ENCODE results near the gene PCDHB3.
"Not testable (repeated sequence)": the region's sequence is repeated elsewhere in the genome, so short reads cannot be mapped to it uniquely, and the experiment has no call there.

PCDHB3 gene

DNA sequence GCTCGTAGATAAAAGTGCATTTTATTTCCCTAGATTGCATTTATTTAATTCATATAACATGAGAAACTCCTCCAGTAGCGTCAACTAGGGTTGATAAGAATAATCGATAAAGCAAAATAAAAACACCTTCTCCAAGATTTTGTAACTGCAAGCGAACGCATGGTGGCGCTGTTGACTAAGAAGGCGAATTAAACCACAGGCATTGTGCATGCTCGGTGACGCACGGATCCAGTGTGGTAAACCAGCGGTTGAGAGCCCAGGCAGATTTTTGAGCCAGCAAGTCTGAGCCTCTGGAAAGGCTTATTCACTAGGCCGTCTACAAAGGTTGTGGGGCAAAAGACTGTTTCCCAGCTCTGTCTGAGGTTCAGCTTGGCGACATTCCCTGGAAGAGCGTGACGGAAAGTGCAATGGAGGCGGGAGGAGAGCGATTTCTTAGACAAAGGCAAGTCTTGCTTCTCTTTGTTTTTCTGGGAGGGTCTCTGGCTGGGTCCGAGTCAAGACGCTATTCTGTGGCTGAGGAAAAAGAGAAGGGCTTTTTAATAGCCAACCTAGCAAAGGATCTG is at the start of gene PCDHB3:
Gene PCDHB3 (plus strand): TSS at position 231 of the 563 bp plus-strand sequence. CDS start 177 bp downstream, at position 408.
- no peak for DNase-seq (ENCODE audit: low read depth in 2 of 2)

GRCh38 chr5:141050622-141051520 is 49.4 kb upstream of the PCDHB3 start, which contains the start of gene PCDHB1:
Gene PCDHB1 (plus strand): TSS chr5:141051374. CDS start chr5:141051471, 97 bp downstream.
- DNase-seq (ENCODE audit: low read depth in 2 of 2): no peak

DNA sequence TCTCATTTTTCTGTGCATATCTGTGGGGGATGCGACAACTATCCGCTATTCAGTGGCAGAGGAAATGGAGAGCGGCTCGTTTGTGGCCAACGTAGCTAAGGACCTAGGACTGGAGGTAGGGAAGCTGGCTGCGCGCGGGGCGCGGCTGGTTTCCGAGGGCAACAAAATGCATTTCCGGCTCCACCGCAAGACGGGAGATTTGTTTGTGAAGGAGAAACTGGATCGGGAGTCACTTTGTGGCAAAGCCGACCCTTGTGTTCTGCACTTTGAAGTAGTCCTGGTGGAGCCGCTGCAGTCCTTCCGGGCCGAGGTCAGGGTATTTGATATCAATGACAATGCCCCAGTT is 48.8 kb upstream of the PCDHB3 start:
- no peak for DNase-seq (ENCODE audit: low read depth in 2 of 2)

DNA sequence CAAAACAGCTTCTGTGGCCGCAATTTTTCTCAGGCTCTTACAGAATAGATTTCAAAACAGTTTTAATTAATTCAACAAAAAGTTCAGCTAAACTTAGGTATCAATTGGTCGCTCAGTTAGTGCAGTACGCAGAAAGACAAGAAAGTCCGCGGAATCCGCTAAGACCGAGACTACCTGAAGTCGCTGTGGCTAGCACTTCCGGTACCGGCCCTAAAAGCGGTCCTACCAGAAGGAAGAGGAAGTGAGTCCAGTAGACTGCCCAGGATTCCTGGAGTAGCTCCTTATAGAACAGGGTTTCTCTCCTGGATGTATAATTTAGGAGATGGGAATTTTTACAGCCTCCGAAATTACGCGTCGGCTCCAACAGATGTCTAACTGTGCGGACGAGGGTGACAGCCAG is 22.4 kb upstream of the PCDHB3 start:
- DNase-seq (ENCODE audit: low read depth in 2 of 2): no peak

DNA sequence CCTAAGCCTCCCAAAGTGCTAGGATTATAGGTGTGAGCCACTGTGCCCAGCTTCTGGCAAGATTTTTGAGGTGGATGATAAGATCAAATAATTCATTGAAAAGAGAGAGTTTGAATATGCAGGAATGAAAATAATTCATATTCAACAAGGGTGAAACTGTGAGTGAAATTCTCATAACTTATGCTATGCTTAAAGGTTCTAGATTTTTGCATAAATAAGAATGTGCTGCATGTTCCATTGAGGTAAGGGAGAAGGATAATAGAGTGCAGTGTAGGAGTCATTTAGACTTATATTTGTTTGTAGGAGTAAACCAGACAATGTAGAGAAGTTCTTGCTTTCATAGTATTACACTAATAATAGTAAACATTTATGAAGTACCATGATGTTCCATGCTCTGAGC is 18.0 kb upstream of the PCDHB3 start:
- no peak for DNase-seq (ENCODE audit: low read depth in 2 of 2)

- no peak for DNase-seq (ENCODE audit: low read depth in 2 of 2)
These were observed 15.7 kb upstream of the PCDHB3 start for GRCh38 chr5:141084487-141084989.

- DNase-seq (ENCODE audit: low read depth in 2 of 2): no peak
These were observed 5.6 kb upstream of the PCDHB3 start, which contains the start of gene PCDHB2 for GRCh38 chr5:141094481-141095262. Gene PCDHB2 (plus strand): TSS chr5:141094615. CDS start chr5:141094791, 176 bp downstream.

- DNase-seq (ENCODE audit: low read depth in 2 of 2): no peak
These were observed 5.0 kb upstream of the PCDHB3 start for GRCh38 chr5:141095263-141095641.

GRCh38 chr5:141096181-141096580 is 4.1 kb upstream of the PCDHB3 start:
- DNase-seq (ENCODE audit: low read depth in 2 of 2): not testable (repeated sequence)

DNA sequence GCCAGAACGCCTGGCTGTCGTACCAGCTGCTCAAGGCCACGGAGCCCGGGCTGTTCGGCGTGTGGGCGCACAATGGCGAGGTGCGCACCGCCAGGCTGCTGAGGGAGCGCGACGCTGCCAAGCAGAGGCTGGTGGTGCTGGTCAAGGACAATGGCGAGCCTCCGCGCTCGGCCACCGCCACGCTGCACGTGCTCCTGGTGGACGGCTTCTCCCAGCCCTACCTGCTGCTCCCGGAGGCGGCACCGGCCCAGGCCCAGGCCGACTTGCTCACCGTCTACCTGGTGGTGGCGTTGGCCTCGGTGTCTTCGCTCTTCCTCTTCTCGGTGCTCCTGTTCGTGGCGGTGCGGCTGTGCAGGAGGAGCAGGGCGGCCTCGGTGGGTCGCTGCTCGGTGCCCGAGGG is 3.7 kb upstream of the PCDHB3 start:
- DNase-seq (ENCODE audit: low read depth in 2 of 2): not testable (repeated sequence)

GRCh38 chr5:141101059-141101458 is 786 bp downstream of the PCDHB3 start:
- no peak for DNase-seq (ENCODE audit: low read depth in 2 of 2)

- DNase-seq (ENCODE audit: low read depth in 2 of 2): not testable (repeated sequence)
These were observed 1.8 kb downstream of the PCDHB3 start for GRCh38 chr5:141102070-141102469.

GRCh38 chr5:141102471-141102870 is 2.2 kb downstream of the PCDHB3 start:
- not testable (repeated sequence) for DNase-seq (ENCODE audit: low read depth in 2 of 2)

DNA sequence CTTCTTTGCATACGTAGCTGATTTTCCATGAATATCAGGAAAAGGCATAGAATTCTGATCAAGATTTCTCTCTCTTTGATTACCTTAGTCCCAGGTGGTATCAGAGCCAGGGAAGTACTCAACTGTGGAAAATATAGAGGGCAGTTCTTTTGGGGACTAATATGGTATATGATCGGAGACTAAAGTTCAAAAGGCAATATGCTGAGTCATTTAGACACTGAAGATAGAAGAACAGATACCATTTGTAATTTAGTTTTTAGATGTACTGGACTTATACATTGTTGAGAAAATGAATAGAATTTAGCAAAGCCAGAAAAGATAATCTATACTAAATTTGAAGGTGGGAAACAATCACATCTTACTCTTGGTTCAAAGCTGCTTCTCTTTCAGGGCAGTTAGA is 5.1 kb downstream of the PCDHB3 start:
- DNase-seq (ENCODE audit: low read depth in 2 of 2): no peak

- no peak for DNase-seq (ENCODE audit: low read depth in 2 of 2)
These were observed 19.0 kb downstream of the PCDHB3 start for GRCh38 chr5:141119250-141119649.

- DNase-seq (ENCODE audit: low read depth in 2 of 2): no peak
These were observed 21.3 kb downstream of the PCDHB3 start, which contains the start of gene PCDHB4 for GRCh38 chr5:141121563-141121962. Gene PCDHB4 (plus strand): TSS chr5:141121818. CDS start chr5:141121999, 181 bp downstream.

DNA sequence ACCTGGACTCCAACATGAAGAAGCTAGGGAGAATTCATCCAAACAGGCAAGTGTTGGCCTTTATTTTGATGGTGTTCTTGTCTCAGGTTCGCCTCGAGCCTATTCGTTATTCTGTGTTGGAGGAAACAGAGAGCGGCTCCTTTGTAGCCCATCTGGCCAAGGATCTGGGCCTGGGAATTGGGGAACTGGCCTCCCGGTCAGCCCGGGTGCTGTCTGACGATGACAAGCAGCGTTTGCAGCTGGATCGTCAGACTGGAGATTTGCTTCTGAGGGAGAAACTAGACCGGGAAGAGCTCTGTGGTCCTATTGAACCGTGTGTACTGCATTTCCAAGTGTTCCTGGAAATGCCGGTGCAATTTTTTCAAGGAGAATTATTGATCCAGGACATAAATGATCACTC is 21.7 kb downstream of the PCDHB3 start:
- no peak for DNase-seq (ENCODE audit: low read depth in 2 of 2)

- not testable (repeated sequence) for DNase-seq (ENCODE audit: low read depth in 2 of 2)
These were observed 23.3 kb downstream of the PCDHB3 start for GRCh38 chr5:141123396-141124135.

DNA sequence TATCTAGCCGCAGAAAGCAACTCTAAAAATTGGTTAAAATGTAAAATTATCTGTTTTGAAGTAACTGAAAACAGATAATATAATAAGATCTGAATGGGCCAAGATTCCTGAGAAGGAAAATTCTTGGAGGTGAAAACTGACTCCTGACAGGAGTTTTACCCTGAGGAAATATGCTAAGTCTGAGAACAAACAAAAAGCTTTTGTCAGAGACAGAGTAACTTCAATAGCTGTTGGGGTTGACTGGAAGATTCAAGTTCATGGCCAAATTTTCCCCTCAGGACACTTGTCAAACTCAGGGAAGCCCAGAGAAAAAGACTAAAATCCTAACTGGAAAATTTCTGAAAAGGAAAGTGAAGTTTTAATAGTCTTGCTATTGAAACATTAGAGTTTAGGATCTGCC is 27.0 kb downstream of the PCDHB3 start:
- no peak for DNase-seq (ENCODE audit: low read depth in 2 of 2)

GRCh38 chr5:141135030-141135717 is 34.9 kb downstream of the PCDHB3 start, which contains the start of gene PCDHB5:
Gene PCDHB5 (plus strand): TSS chr5:141135206. CDS start chr5:141135435, 229 bp downstream.
- DNase-seq (ENCODE audit: low read depth in 2 of 2): no peak

Data from stimulated activated CD8-positive, alpha-beta memory T cell treated with anti-CD3 and anti-CD28 coated beads, Interleukin-7, amount 100 ng/mL, for 1 hour (primary cell).